ENCODE measurements around the gene CAPN2. TPM values are rescaled to one million over a fixed set of nuclear protein-coding genes. Genes with fewer than 3 reads are reported as not detected.

CAPN2 gene
- polyA plus RNA-seq, 1 of the 3 experiments (the other 2 are of a cell fraction), result 208 TPM

DNA sequence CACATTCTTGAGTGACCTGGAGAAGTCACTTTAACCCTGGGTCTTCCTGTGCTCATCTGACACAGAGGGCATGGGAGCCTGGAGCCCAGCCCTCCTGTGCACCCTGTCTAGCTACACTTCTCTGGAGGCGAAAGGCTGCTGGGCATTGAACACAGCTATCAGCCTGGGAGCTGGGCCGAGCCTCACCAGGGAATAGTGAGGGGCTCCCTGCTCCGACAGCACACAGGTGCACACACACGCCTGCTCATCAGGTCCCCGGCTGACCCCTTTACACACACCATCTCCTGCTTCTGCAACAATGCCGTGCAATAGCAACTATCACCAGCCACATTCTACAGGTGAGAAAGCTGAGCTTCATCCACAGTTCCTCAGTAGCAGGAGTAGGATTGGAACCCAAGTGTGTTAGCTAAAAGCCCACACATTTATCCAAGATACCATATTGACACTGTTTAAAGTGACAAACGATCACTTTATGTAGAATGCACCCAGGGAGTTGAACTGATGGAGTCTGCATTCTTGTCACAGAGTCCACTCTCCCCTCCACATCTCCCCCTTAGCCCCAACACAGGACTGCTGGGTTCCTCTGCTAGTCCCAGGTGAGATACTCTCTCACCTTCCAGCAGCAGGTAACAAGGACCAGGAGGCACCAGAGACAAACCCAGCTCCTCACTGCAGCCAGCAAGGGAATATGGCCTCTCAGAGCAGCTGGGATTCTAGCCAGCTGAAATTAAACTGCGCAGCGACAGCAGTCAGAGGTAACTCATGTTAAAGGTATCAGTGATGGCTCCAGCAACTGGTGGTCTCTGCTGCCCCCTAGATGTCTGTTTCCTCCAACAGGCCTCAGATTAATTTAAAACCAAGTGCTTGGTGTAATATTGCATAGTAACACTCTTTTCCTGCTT, 28.5 kb upstream of the CAPN2 start:
- Histone ChIP-seq H3K4me2 (no peak overlapping the region), H3K9me3 (no peaks in the 10 kb centered on the region), H3K4me3 (ENCODE audit: low read depth in 2 of 2, low read length in 1 of 2) (no peak overlapping the region; a peak in 1 of 4 replicates), H2AFZ (ENCODE audit: low read depth) (no peak overlapping the region), H3K9ac (no peak overlapping the region), H3K27ac (ENCODE audit: low read depth in 2 of 2, low read length in 1 of 2) (no peak overlapping the region), H3K4me1 (ENCODE audit: control insufficient read depth in 1 of 2, insufficient read depth in 2 of 2, low read depth in 1 of 2, low read length in 1 of 2) (no peaks in the 10 kb centered on the region; a peak in 1 of 4 replicates), H3K9me2 (no peaks in the 10 kb centered on the region), H3K79me2 (ENCODE audit: insufficient read depth) (no peaks in the 10 kb centered on the region), H4K20me1 (ENCODE audit: insufficient read depth) (no peaks in the 10 kb centered on the region), H3K27me3 (ENCODE audit: insufficient read depth) (peaks cover 33% of the 10 kb centered on the region; the same call in 1 of the 2 replicates), H3K36me3 (replicated peaks in 1 of 2; ENCODE audit: control insufficient read depth in 1 of 2, insufficient read depth in 2 of 2, low read length in 1 of 2) (no peaks in the 10 kb centered on the region), H3F3A (replicated peaks; ENCODE audit: insufficient read depth) (no peaks in the 10 kb centered on the region)
- peak; percentile 60 for DNase-seq
- POLR2A ChIA-PET, result no interaction called here
- CTCF ChIA-PET, result interaction anchor here (0.7 to 8.8 kb wide), 45 partner anchors 9 to 1239 kb away, joined by 3 to 130 read pairs (median 4); no protein-coding TSS in a partner anchor
- 44% methylated on average over 6 of the region's 9 CpGs for WGBS (ENCODE audit: low lambda C conversion rate)
- TF ChIP-seq RCOR1 (IDR thresholded peaks at IDR 0.05; ENCODE audit: low read length), result no peak
- peak; percentile 94 for TF ChIP-seq RAD21 (IDR thresholded peaks at IDR 0.05; ENCODE audit: low read length)
- TF ChIP-seq NRF1 (IDR thresholded peaks at IDR 0.05; ENCODE audit: low read depth, low read length), result peak; percentile 23; the same call in 1 of the 2 replicates
- no peak for TF ChIP-seq JUND (IDR thresholded peaks at IDR 0.05)
- TF ChIP-seq CTCF (IDR thresholded peaks at IDR 0.05), result peak; percentile 73
- TF ChIP-seq MEF2A (IDR thresholded peaks at IDR 0.05; ENCODE audit: borderline replicate concordance, low read depth), result no peak
- TF ChIP-seq SMC3 (IDR thresholded peaks at IDR 0.05; ENCODE audit: low read depth, low read length), result peak; percentile 66

DNA sequence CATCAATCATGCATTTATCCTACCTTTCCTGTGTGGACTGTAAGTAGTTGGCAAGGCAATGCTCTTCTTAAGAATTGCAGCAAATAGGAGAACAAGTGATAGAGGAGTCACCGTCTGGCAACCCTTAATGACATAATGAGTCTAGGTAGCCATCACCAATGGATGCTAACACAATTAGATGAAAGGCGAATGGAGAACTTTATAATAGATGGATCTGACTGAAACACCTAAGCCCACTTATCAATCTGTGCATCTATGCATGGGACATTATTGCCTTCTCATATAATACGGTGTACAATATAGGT, 27.9 kb upstream of the CAPN2 start:
- no peaks in the 10 kb centered on the region for H3K36me3 ChIP-seq (replicated peaks in 1 of 2; ENCODE audit: control insufficient read depth in 1 of 2, insufficient read depth in 2 of 2, low read length in 1 of 2)
- peaks cover 30% of the 10 kb centered on the region; the same call in 1 of the 2 replicates for H3K27me3 ChIP-seq (ENCODE audit: insufficient read depth)
- ChIA-PET CTCF (interaction anchor here (0.7 to 8.8 kb wide), 22 partner anchors 9 to 889 kb away, joined by 3 to 130 read pairs (median 5); no protein-coding TSS in a partner anchor), POLR2A (no interaction called here)
- no peak overlapping the region; a peak in 1 of 4 replicates for H3K4me3 ChIP-seq (ENCODE audit: low read depth in 2 of 2, low read length in 1 of 2)
- no peaks in the 10 kb centered on the region for H4K20me1 ChIP-seq (ENCODE audit: insufficient read depth)
- no peaks in the 10 kb centered on the region for H3K9me3 ChIP-seq
- H3K4me1 ChIP-seq (ENCODE audit: control insufficient read depth in 1 of 2, insufficient read depth in 2 of 2, low read depth in 1 of 2, low read length in 1 of 2), result no peaks in the 10 kb centered on the region; a peak in 1 of 4 replicates
- no peak for DNase-seq
- no peaks in the 10 kb centered on the region for H3K9me2 ChIP-seq
- H2AFZ ChIP-seq (ENCODE audit: low read depth), result no peak overlapping the region
- WGBS (ENCODE audit: low lambda C conversion rate), result 45% methylated on average over 3 of the region's 3 CpGs
- no peaks in the 10 kb centered on the region for H3F3A ChIP-seq (replicated peaks; ENCODE audit: insufficient read depth)
- H3K79me2 ChIP-seq (ENCODE audit: insufficient read depth), result no peaks in the 10 kb centered on the region
- H3K27ac ChIP-seq (ENCODE audit: low read depth in 2 of 2, low read length in 1 of 2), result no peak overlapping the region
- H3K4me2 ChIP-seq, result no peak overlapping the region
- H3K9ac ChIP-seq, result no peak overlapping the region
- TF ChIP-seq GATA2 (CRISPR knock-in tag; IDR thresholded peaks at IDR 0.05) (no peak), SIN3A (IDR thresholded peaks at IDR 0.05; ENCODE audit: borderline replicate concordance, low read depth, low read length) (no peak), JUND (IDR thresholded peaks at IDR 0.05) (no peak), NRF1 (IDR thresholded peaks at IDR 0.05; ENCODE audit: low read depth, low read length) (no peak), REST (IDR thresholded peaks at IDR 0.05; ENCODE audit: low read depth, low read length) (no peak), RAD21 (IDR thresholded peaks at IDR 0.05; ENCODE audit: low read length) (no peak), RCOR1 (IDR thresholded peaks at IDR 0.05; ENCODE audit: low read length) (no peak), GABPA (IDR thresholded peaks at IDR 0.05; ENCODE audit: low read depth) (no peak), NFIC (IDR thresholded peaks at IDR 0.05; ENCODE audit: borderline replicate concordance) (no peak), EZH2phosphoT487 (IDR thresholded peaks at IDR 0.05; ENCODE audit: borderline replicate concordance, low read depth) (no peak), MXI1 (IDR thresholded peaks at IDR 0.05; ENCODE audit: low read depth, low read length) (no peak), RFX5 (IDR thresholded peaks at IDR 0.05; ENCODE audit: low read length) (no peak)
- TF ChIP-seq, protein P1, sequence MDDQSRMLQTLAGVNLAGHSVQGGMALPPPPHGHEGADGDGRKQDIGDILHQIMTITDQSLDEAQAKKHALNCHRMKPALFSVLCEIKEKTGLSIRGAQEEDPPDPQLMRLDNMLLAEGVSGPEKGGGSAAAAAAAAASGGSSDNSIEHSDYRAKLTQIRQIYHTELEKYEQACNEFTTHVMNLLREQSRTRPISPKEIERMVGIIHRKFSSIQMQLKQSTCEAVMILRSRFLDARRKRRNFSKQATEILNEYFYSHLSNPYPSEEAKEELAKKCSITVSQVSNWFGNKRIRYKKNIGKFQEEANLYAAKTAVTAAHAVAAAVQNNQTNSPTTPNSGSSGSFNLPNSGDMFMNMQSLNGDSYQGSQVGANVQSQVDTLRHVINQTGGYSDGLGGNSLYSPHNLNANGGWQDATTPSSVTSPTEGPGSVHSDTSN (IDR thresholded peaks at IDR 0.05), result no peak
- TF ChIP-seq, protein P2, sequence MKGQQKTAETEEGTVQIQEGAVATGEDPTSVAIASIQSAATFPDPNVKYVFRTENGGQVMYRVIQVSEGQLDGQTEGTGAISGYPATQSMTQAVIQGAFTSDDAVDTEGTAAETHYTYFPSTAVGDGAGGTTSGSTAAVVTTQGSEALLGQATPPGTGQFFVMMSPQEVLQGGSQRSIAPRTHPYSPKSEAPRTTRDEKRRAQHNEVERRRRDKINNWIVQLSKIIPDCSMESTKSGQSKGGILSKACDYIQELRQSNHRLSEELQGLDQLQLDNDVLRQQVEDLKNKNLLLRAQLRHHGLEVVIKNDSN (IDR thresholded peaks at IDR 0.05; ENCODE audit: borderline replicate concordance, low read depth), result no peak
